Ishikawa (cell line): ENCODE measurements around the gene CSNK1G3.

Experiments used
- EP300 ChIP-seq: IDR thresholded peaks from 2 replicates; pipeline ENCODE4 v1.6.1; 2012; ENCODE audit warnings: borderline replicate concordance
- RAD21 ChIP-seq: IDR thresholded peaks from 2 replicates; pipeline ENCODE4 v1.6.1; 2012; ENCODE audit warnings: low read depth
- TAF1 ChIP-seq: IDR thresholded peaks from 2 replicates; pipeline ENCODE4 v1.6.1; 2012; ENCODE audit warnings: low read depth, mild to moderate bottlenecking
- TF ChIP-seq, protein P1 (sequence below): IDR thresholded peaks from 2 replicates; pipeline ENCODE4 v1.6.1; 2012

DNA sequence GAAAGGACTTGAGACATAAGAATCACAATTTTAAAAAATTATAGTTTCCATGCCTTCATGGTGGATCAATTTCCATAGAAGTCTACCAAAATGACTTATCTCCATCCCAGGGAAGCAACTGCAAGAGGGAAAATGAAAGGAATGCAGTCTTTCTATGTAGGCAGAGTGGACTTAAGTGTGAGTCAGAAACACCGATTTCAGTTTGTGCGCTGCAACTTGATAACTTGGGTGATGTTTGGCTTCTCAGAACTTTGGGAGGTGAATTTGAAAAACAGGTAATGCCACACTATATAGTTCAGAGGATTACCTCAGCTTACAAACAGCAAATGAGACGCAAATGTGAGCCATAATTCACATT lies 708 bp upstream of the CSNK1G3 start:
- TF ChIP-seq, protein P1, sequence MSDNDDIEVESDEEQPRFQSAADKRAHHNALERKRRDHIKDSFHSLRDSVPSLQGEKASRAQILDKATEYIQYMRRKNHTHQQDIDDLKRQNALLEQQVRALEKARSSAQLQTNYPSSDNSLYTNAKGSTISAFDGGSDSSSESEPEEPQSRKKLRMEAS: no peak
- TF ChIP-seq RAD21: no peak
- TF ChIP-seq EP300: no peak
- TF ChIP-seq TAF1: no peak
